Measurements from ENCODE around the gene AMACR.

The AMACR gene

GRCh38 chr5:34007621-34008600, at the start of gene AMACR:
AMACR (minus strand) TSS chr5:34008050; CDS start chr5:34008019, 31 bp downstream.
- Histone ChIP-seq H3K9me3 (ENCODE audit: control insufficient read depth in 2 of 2, low read length in 2 of 2) (no peaks in the 10 kb centered on the region), H3K4me1 (ENCODE audit: control insufficient read depth, insufficient read depth, low read length) (peaks cover 6% of the 10 kb centered on the region), H3K27ac (ENCODE audit: low read length) (peak within 1 kb of the TSS; percentile 84), H3K27me3 (ENCODE audit: control insufficient read depth in 1 of 2, insufficient read depth in 2 of 2, low read length in 2 of 2) (no peaks in the 10 kb centered on the region), H3K4me3 (ENCODE audit: low read length in 2 of 2) (peak within 1 kb of the TSS; percentile 82 to 97), H3K36me3 (ENCODE audit: control insufficient read depth in 2 of 2, insufficient read depth in 2 of 2, low read length in 2 of 2) (peaks cover 6 to 8% of the 10 kb centered on the region in 2 donors), H3K9ac (ENCODE audit: low read length in 2 of 2) (peak within 1 kb of the TSS; percentile 84 to 88)

DNA sequence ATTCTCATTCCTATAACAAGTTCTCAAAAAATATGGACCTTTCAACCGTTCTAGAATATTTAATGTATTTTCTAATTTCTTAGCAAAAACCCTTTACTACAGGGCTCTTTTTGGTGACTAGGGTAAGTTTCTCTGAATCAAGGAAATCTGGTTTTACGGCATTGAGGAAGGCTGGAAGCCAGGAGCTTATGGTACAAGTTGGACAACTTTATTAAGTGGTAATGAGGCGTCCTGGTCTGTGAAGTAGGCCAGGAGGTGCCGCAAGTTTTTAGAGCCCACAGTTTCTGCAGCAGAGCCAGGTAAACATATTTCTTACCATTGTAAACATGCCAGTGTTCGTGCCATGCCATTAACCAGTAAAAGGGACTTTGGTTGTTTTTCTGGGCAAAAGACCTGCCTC, 49.7 kb upstream of the AMACR start:
- Histone ChIP-seq H3K27ac (ENCODE audit: low read length) (no peak overlapping the region), H3K9ac (ENCODE audit: low read length in 2 of 2) (no peak overlapping the region), H3K4me3 (ENCODE audit: low read length in 2 of 2) (no peak overlapping the region), H3K36me3 (ENCODE audit: control insufficient read depth in 2 of 2, insufficient read depth in 2 of 2, low read length in 2 of 2) (peaks cover 0 to 2% of the 10 kb centered on the region in 2 donors), H3K27me3 (ENCODE audit: control insufficient read depth in 1 of 2, insufficient read depth in 2 of 2, low read length in 2 of 2) (no peaks in the 10 kb centered on the region), H3K4me1 (ENCODE audit: control insufficient read depth, insufficient read depth, low read length) (peaks cover 5% of the 10 kb centered on the region), H3K9me3 (ENCODE audit: control insufficient read depth in 2 of 2, low read length in 2 of 2) (no peaks in the 10 kb centered on the region)

DNA sequence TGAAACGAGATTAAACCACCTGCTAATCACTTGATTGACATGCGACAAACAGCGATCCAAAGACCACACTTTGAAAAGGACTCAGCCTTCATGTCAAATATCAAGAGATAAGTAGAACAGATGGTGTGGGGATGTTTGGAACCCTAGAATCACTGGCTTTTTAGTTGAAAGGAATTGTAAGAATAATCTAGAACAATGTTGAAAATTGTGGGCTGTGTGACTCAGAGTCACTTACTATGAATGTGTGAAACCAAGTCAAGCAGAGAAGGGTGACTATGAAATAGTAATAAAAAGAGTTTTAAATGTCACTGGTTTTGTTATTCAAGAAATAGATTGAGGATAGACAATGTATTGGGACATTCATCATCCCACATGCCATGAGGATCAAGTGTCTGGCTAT, 49.3 kb upstream of the AMACR start:
- Histone ChIP-seq H3K4me1 (ENCODE audit: control insufficient read depth, insufficient read depth, low read length) (peaks cover 5% of the 10 kb centered on the region), H3K27me3 (ENCODE audit: control insufficient read depth in 1 of 2, insufficient read depth in 2 of 2, low read length in 2 of 2) (no peaks in the 10 kb centered on the region), H3K36me3 (ENCODE audit: control insufficient read depth in 2 of 2, insufficient read depth in 2 of 2, low read length in 2 of 2) (peaks cover 0 to 2% of the 10 kb centered on the region in 2 donors), H3K4me3 (ENCODE audit: low read length in 2 of 2) (no peak overlapping the region), H3K9ac (ENCODE audit: low read length in 2 of 2) (no peak overlapping the region), H3K27ac (ENCODE audit: low read length) (no peak overlapping the region), H3K9me3 (ENCODE audit: control insufficient read depth in 2 of 2, low read length in 2 of 2) (no peaks in the 10 kb centered on the region)

DNA sequence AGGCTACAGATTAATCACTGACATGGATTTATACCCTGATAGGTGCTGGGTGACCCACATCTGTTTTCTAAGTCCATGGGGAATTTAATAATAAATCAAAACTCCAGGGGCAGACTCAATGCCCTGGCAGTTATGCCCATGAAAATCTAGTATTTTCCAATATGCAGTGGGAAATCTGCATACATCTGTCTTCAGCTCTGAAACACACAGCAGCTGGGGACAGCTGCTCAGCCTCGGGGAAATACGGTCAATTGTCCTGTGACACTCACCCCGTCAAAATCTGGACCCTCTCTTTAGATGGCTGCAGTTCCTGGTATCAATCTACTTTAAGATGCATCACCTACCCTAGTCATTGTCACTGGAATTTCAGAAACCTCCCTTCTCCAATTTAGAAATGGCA, 47.8 kb upstream of the AMACR start:
- Histone ChIP-seq H3K36me3 (ENCODE audit: control insufficient read depth in 2 of 2, insufficient read depth in 2 of 2, low read length in 2 of 2) (peaks cover 0 to 2% of the 10 kb centered on the region in 2 donors), H3K4me1 (ENCODE audit: control insufficient read depth, insufficient read depth, low read length) (peaks cover 5% of the 10 kb centered on the region), H3K9me3 (ENCODE audit: control insufficient read depth in 2 of 2, low read length in 2 of 2) (no peaks in the 10 kb centered on the region)

DNA sequence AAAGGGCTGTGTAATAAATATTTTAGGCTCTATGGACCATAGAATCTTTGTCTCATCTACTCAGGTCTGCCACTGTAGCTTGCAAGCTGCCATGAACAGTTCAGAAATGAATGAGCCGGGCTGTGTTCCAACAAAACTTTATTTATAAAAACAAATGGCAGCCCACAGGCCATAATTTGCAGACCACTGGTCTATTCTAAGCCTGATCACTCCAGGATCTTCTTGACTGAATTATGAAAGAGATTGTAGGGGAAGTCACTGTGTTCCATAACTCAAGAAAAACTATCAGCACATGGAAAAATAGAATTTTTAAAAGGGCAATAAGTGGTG, 46.5 kb upstream of the AMACR start:
- no peak overlapping the region for H3K4me3 ChIP-seq (ENCODE audit: low read length in 2 of 2)
- H3K27ac ChIP-seq (ENCODE audit: low read length): no peak overlapping the region
- no peak overlapping the region for H3K9ac ChIP-seq (ENCODE audit: low read length in 2 of 2)
- H3K9me3 ChIP-seq (ENCODE audit: control insufficient read depth in 2 of 2, low read length in 2 of 2): no peaks in the 10 kb centered on the region
- H3K4me1 ChIP-seq (ENCODE audit: control insufficient read depth, insufficient read depth, low read length): peaks cover 5% of the 10 kb centered on the region
- no peaks in the 10 kb centered on the region for H3K27me3 ChIP-seq (ENCODE audit: control insufficient read depth in 1 of 2, insufficient read depth in 2 of 2, low read length in 2 of 2)
- H3K36me3 ChIP-seq (ENCODE audit: control insufficient read depth in 2 of 2, insufficient read depth in 2 of 2, low read length in 2 of 2): peaks cover 0 to 4% of the 10 kb centered on the region in 2 donors

More for the DNA sequence above, 47.8 kb upstream of the AMACR start:
- Histone ChIP-seq H3K4me3 (ENCODE audit: low read length in 2 of 2) (no peak overlapping the region), H3K9ac (ENCODE audit: low read length in 2 of 2) (no peak overlapping the region), H3K27ac (ENCODE audit: low read length) (no peak overlapping the region), H3K27me3 (ENCODE audit: control insufficient read depth in 1 of 2, insufficient read depth in 2 of 2, low read length in 2 of 2) (no peaks in the 10 kb centered on the region)

DNA sequence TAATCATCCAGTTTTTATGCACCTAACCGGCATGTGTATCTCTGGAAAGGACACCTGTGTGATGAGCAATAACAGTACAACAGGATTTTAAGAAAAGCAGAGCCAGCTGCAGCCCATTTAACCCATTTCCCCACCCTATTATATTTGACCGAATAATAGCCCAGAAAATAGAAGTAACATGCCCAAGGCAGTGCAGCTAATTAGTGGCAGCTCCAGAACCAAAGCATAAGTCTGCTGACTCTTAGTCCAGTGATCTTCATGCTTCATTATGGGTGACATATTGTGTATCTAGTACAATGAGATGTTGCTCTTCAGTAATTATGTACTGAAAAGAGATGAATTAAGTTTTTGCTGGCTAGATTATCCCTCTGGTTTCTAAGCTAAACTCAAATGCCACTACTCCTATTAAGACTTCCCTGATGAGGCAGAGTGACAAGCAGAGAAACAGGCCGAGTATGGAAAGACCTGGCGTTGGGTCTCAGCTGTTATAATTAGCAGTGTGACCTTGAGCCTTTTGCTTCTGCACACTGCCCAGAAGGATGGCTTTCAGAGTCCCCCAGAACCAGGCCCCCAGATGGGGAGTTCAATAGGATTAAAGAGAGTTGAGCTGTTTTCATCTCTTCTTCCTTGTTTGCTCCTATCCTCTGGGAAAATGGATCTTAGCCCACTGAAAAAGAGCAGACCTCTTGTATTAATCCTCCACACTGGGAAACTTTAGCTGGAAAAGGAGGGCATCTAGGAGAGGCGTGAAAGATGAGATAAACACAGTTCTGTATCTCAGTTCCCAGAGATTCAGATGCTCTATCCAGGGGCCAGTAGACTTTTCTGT, 45.9 kb upstream of the AMACR start:
- Histone ChIP-seq H3K9me3 (ENCODE audit: control insufficient read depth in 2 of 2, low read length in 2 of 2) (no peaks in the 10 kb centered on the region), H3K4me3 (ENCODE audit: low read length in 2 of 2) (no peak overlapping the region), H3K9ac (ENCODE audit: low read length in 2 of 2) (no peak overlapping the region), H3K27me3 (ENCODE audit: control insufficient read depth in 1 of 2, insufficient read depth in 2 of 2, low read length in 2 of 2) (no peaks in the 10 kb centered on the region), H3K36me3 (ENCODE audit: control insufficient read depth in 2 of 2, insufficient read depth in 2 of 2, low read length in 2 of 2) (peaks cover 0 to 2% of the 10 kb centered on the region in 2 donors), H3K27ac (ENCODE audit: low read length) (no peak overlapping the region), H3K4me1 (ENCODE audit: control insufficient read depth, insufficient read depth, low read length) (peaks cover 5% of the 10 kb centered on the region)

DNA sequence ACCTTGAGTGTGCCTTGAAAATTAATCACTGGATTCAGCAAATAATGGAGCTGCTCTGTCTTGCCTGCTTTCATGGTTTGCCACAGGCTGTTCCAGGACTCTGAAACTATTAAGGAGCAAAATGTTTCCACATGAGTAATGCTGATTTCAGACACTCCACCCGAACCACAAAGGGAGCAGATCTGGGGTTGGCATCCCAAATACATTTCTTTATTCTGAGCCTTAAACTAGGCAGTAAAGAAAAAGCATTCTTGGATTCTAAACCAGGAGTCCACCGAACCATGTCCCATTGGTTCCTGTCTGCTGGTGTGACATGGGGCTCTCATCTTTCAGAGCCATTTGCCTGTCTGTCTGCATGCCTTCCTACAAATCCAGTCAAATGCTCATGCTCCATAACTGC, 45.3 kb upstream of the AMACR start:
- H3K36me3 ChIP-seq (ENCODE audit: control insufficient read depth in 2 of 2, insufficient read depth in 2 of 2, low read length in 2 of 2): peaks cover 0 to 2% of the 10 kb centered on the region in 2 donors
- no peak overlapping the region for H3K9ac ChIP-seq (ENCODE audit: low read length in 2 of 2)
- no peak overlapping the region for H3K4me3 ChIP-seq (ENCODE audit: low read length in 2 of 2)
- no peak overlapping the region for H3K27ac ChIP-seq (ENCODE audit: low read length)
- peaks cover 5% of the 10 kb centered on the region for H3K4me1 ChIP-seq (ENCODE audit: control insufficient read depth, insufficient read depth, low read length)
- no peaks in the 10 kb centered on the region for H3K27me3 ChIP-seq (ENCODE audit: control insufficient read depth in 1 of 2, insufficient read depth in 2 of 2, low read length in 2 of 2)
- no peaks in the 10 kb centered on the region for H3K9me3 ChIP-seq (ENCODE audit: control insufficient read depth in 2 of 2, low read length in 2 of 2)

- Histone ChIP-seq H3K27me3 (ENCODE audit: control insufficient read depth in 1 of 2, insufficient read depth in 2 of 2, low read length in 2 of 2) (no peaks in the 10 kb centered on the region), H3K27ac (ENCODE audit: low read length) (no peak overlapping the region), H3K9me3 (ENCODE audit: control insufficient read depth in 2 of 2, low read length in 2 of 2) (no peaks in the 10 kb centered on the region), H3K4me1 (ENCODE audit: control insufficient read depth, insufficient read depth, low read length) (peaks cover 5% of the 10 kb centered on the region), H3K9ac (ENCODE audit: low read length in 2 of 2) (no peak overlapping the region), H3K4me3 (ENCODE audit: low read length in 2 of 2) (no peak overlapping the region), H3K36me3 (ENCODE audit: control insufficient read depth in 2 of 2, insufficient read depth in 2 of 2, low read length in 2 of 2) (peaks cover 0 to 2% of the 10 kb centered on the region in 2 donors)
These were observed 43.6 kb upstream of the AMACR start for GRCh38 chr5:34051374-34051980.

DNA sequence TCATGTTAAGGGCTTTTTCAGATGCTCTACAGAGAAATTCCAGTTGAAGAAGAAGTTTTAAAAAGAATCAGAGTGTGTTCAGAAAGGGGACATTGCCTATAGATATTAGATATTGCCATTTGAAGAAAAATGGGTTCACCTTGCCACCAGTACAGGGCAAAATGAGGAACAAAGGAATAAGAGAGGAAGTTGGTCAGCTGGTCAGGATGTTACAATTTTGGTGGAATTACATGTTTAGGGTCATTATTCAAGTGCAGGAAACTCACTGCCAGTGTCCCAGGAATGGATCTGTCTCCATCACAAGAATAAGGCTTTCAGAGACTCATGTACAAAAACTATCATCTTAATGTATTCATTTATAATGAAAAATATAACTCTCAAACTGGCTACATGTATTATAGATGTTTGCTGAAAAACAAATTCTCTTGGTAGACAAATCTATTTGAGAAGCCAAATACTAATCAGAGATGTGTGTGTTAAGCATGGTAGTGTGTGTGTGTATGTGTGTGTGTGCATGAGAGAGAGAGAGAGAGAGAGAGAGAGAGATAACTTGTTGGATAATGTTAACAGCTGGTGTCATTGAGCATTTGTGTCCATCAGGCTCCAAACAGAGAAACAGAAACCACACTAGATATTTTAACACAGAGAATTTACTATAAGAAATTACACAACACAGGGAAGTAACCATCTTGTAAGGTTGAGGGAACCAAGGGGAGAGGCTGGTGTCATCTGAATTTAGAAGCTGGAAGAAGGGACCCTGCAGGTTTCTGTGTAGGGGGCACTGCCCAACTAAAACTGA, 40.1 kb upstream of the AMACR start:
- Histone ChIP-seq H3K9me3 (ENCODE audit: control insufficient read depth in 2 of 2, low read length in 2 of 2) (no peaks in the 10 kb centered on the region), H3K4me3 (ENCODE audit: low read length in 2 of 2) (no peak overlapping the region), H3K9ac (ENCODE audit: low read length in 2 of 2) (no peak overlapping the region), H3K27ac (ENCODE audit: low read length) (no peak overlapping the region), H3K27me3 (ENCODE audit: control insufficient read depth in 1 of 2, insufficient read depth in 2 of 2, low read length in 2 of 2) (no peaks in the 10 kb centered on the region), H3K4me1 (ENCODE audit: control insufficient read depth, insufficient read depth, low read length) (peaks cover 31% of the 10 kb centered on the region), H3K36me3 (ENCODE audit: control insufficient read depth in 2 of 2, insufficient read depth in 2 of 2, low read length in 2 of 2) (peaks cover 0 to 2% of the 10 kb centered on the region in 2 donors)

DNA sequence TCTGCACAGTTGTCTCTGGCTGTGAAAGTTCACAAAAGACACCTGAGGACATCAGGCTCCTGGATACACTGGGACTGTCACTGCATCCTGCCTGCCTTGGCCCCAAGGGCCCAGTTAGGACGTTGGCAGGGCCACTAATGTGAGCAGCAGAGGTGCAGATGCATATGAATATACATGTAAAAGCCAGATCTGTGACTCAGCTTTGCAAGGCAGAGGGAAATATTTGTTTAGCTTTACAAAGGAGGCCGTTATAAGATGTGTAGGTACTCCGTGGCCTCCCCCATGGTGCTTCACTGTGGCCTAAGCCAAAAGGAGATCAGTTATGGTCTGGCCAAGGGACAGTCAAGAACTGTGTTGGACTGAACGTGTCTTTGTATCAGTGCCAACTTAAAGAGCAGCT, 39.3 kb upstream of the AMACR start:
- no peak overlapping the region for H3K9ac ChIP-seq (ENCODE audit: low read length in 2 of 2)
- H3K4me3 ChIP-seq (ENCODE audit: low read length in 2 of 2): no peak overlapping the region
- H3K36me3 ChIP-seq (ENCODE audit: control insufficient read depth in 2 of 2, insufficient read depth in 2 of 2, low read length in 2 of 2): peaks cover 0 to 2% of the 10 kb centered on the region in 2 donors
- H3K9me3 ChIP-seq (ENCODE audit: control insufficient read depth in 2 of 2, low read length in 2 of 2): no peaks in the 10 kb centered on the region
- no peaks in the 10 kb centered on the region for H3K27me3 ChIP-seq (ENCODE audit: control insufficient read depth in 1 of 2, insufficient read depth in 2 of 2, low read length in 2 of 2)
- peaks cover 37% of the 10 kb centered on the region for H3K4me1 ChIP-seq (ENCODE audit: control insufficient read depth, insufficient read depth, low read length)
- no peak overlapping the region for H3K27ac ChIP-seq (ENCODE audit: low read length)

Data from stomach smooth muscle (tissue), 2 donors.